Stimulated activated naive CD4-positive, alpha-beta T cell treated with Interleukin-2 at 50 U/mL for 16 hours (primary cell): ENCODE results near the gene STX8.
A peak's percentile ranks its signal among the peaks of the same experiment; 100 is the strongest.

Source experiments
- DNase-seq: peaks from one replicate; lab custom pipeline; 2025; lab: John Stamatoyannopoulos, UW

STX8 gene

GRCh38 chr17:9557161-9557755 lies 18.4 kb downstream of the STX8 start:
- no peak for DNase-seq

GRCh38 chr17:9554715-9555114 lies 20.9 kb downstream of the STX8 start:
- peak; percentile 25 for DNase-seq

GRCh38 chr17:9553596-9553995 lies 22.0 kb downstream of the STX8 start:
- DNase-seq, result no peak

- DNase-seq, result no peak
Observed at GRCh38 chr17:9553181-9553580, 22.4 kb downstream of the STX8 start.

- DNase-seq, result no peak
Observed at GRCh38 chr17:9549215-9549614, 26.4 kb downstream of the STX8 start.

- no peak for DNase-seq
Observed at GRCh38 chr17:9544221-9544620, 31.4 kb downstream of the STX8 start.

GRCh38 chr17:9541718-9542117 lies 33.9 kb downstream of the STX8 start:
- DNase-seq, result no peak

- DNase-seq, result no peak
Observed at GRCh38 chr17:9538626-9539025, 37.0 kb downstream of the STX8 start.

GRCh38 chr17:9537177-9537776 lies 38.3 kb downstream of the STX8 start:
- no peak for DNase-seq

GRCh38 chr17:9536061-9536460 lies 39.6 kb downstream of the STX8 start:
- no peak for DNase-seq

GRCh38 chr17:9533441-9533840 lies 42.2 kb downstream of the STX8 start:
- DNase-seq, result no peak

GRCh38 chr17:9532715-9533114 lies 42.9 kb downstream of the STX8 start:
- no peak for DNase-seq

- no peak for DNase-seq
Observed at GRCh38 chr17:9531034-9531433, 44.6 kb downstream of the STX8 start.

GRCh38 chr17:9529033-9529700 lies 46.5 kb downstream of the STX8 start:
- no peak for DNase-seq

- no peak for DNase-seq
Observed at GRCh38 chr17:9527788-9528187, 47.8 kb downstream of the STX8 start.

GRCh38 chr17:9522074-9522473 lies 53.5 kb downstream of the STX8 start:
- no peak for DNase-seq

GRCh38 chr17:9521062-9521461 lies 54.6 kb downstream of the STX8 start:
- DNase-seq, result no peak

GRCh38 chr17:9520649-9521048 lies 55.0 kb downstream of the STX8 start:
- no peak for DNase-seq

GRCh38 chr17:9519583-9520272 lies 55.9 kb downstream of the STX8 start:
- DNase-seq, result no peak

- no peak for DNase-seq
Observed at GRCh38 chr17:9517396-9517795, 58.2 kb downstream of the STX8 start.

- DNase-seq, result no peak
Observed at GRCh38 chr17:9513266-9513665, 62.4 kb downstream of the STX8 start.

GRCh38 chr17:9512323-9513168 lies 63.1 kb downstream of the STX8 start:
- no peak for DNase-seq
